ENCODE measurements around the gene TMEM204.
"Not testable (repeated sequence)": the region's sequence is repeated elsewhere in the genome, so short reads cannot be mapped to it uniquely, and the experiment has no call there.

Gene TMEM204

GRCh38 chr16:1584926-1585484 is 51.5 kb downstream of the TMEM204 start:
- no peak for TF ChIP-seq CTCF (IDR thresholded peaks at IDR 0.05; ENCODE audit: control extremely low read depth, extremely low read depth, low read depth, missing control alignments)
- CTCF ChIA-PET = interaction anchor here (1.7 kb wide), 1 partner anchor 12 kb away, joined by 3 read pairs; no protein-coding TSS in a partner anchor
- POLR2A ChIA-PET = no interaction called here
- no peak for DNase-seq (ENCODE audit: extremely low spot score)

- ChIA-PET CTCF (interaction anchor here (1.3 kb wide), 1 partner anchor 116 kb away, joined by 4 read pairs; the partner anchor contains the start of gene MAPK8IP3), POLR2A (no interaction called here)
Measured at GRCh38 chr16:1590366-1590765, 56.9 kb downstream of the TMEM204 start.

GRCh38 chr16:1590930-1591705 is 57.7 kb downstream of the TMEM204 start:
- ChIA-PET CTCF (interaction anchor here (1.3 kb wide), 1 partner anchor 115 kb away, joined by 4 read pairs; the partner anchor contains the start of gene MAPK8IP3), POLR2A (no interaction called here)
- TF ChIP-seq CTCF (IDR thresholded peaks at IDR 0.05; ENCODE audit: control extremely low read depth, extremely low read depth, low read depth, missing control alignments) = no peak
- DNase-seq (ENCODE audit: extremely low spot score) = no peak

More at GRCh38 chr16:1590366-1590765, 56.9 kb downstream of the TMEM204 start:
- no peak for DNase-seq (ENCODE audit: extremely low spot score)
- no peak for TF ChIP-seq CTCF (IDR thresholded peaks at IDR 0.05; ENCODE audit: control extremely low read depth, extremely low read depth, low read depth, missing control alignments)

- no peak for TF ChIP-seq CTCF (IDR thresholded peaks at IDR 0.05; ENCODE audit: control extremely low read depth, extremely low read depth, low read depth, missing control alignments)
- POLR2A ChIA-PET = no interaction called here
- CTCF ChIA-PET = no interaction called here
Measured at GRCh38 chr16:1592446-1592845, 59.0 kb downstream of the TMEM204 start.

GRCh38 chr16:1595511-1595910 is 62.0 kb downstream of the TMEM204 start:
- POLR2A ChIA-PET; DNase-seq (ENCODE audit: extremely low spot score); CTCF ChIA-PET: not testable (repeated sequence)

More at GRCh38 chr16:1592446-1592845, 59.0 kb downstream of the TMEM204 start:
- no peak for DNase-seq (ENCODE audit: extremely low spot score)

GRCh38 chr16:1596516-1596915 is 63.0 kb downstream of the TMEM204 start:
- POLR2A ChIA-PET = no interaction called here

More at GRCh38 chr16:1596516-1596915, 63.0 kb downstream of the TMEM204 start:
- no peak for TF ChIP-seq CTCF (IDR thresholded peaks at IDR 0.05; ENCODE audit: control extremely low read depth, extremely low read depth, low read depth, missing control alignments)
- CTCF ChIA-PET = interaction anchor here (1.0 kb wide), 1 partner anchor 10 kb away, joined by 3 read pairs; no protein-coding TSS in a partner anchor
- no peak for DNase-seq (ENCODE audit: extremely low spot score)
